ENCODE data around the gene FLNC.

FLNC gene

DNA sequence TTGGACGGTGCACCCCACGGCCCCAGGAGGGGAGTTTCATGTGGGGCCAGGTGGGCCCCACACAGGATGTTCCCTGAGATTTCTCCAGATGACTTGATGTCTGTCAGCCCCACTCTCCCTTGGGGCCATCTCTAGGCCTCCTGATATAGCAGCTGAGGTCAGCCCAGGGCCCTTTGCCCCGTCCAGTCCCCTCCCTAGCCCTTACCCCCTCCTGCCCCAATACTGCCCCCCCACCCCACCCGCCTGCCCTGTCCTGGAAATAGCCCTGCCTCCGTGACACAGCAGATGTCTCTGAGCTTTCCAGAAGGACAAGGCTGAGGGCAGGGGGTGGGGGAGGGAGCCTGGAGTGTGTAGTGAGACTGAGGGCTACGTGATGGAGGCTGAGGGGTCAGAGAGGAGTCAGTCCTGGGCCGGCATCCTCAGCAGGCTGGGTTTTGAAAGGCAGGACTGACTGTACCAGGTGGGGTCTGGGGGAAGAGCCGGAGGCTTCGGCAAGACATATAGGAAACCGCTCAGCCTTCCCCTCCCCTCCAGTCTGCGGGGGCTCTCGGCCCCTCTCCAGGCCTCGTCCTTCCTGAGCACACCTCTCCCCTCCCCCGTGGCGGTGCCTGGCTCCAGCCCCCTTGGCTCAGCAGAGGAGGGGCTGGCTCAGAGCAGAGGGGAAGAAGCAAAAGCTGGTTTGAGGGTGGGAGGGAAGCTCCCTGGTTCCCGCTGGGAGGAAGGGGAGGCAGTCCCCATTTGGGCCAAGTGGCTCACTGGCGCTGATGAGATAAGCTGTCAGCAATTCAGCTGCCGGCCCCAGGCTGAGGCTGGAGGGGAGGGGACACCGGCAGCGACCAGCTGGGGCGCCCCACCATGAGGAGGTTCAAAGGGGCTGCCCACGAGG lies 2.0 kb downstream of the FLNC start:
- peak; percentile 8 to 20 for DNase-seq

DNA sequence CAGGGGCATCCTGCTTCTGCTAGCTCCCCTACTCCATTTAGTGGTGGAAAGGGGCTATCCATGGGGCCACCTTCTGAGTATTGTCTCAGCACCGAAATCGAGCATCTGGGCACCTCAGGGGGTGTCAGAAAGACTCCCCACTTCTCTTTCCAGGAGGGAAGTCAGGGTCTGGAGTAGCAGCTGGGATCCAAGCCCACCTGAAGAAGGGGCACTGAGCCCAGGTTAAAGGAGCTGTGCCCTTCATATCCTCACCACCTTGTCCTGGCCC lies 2.6 kb downstream of the FLNC start:
- no peak for DNase-seq

DNA sequence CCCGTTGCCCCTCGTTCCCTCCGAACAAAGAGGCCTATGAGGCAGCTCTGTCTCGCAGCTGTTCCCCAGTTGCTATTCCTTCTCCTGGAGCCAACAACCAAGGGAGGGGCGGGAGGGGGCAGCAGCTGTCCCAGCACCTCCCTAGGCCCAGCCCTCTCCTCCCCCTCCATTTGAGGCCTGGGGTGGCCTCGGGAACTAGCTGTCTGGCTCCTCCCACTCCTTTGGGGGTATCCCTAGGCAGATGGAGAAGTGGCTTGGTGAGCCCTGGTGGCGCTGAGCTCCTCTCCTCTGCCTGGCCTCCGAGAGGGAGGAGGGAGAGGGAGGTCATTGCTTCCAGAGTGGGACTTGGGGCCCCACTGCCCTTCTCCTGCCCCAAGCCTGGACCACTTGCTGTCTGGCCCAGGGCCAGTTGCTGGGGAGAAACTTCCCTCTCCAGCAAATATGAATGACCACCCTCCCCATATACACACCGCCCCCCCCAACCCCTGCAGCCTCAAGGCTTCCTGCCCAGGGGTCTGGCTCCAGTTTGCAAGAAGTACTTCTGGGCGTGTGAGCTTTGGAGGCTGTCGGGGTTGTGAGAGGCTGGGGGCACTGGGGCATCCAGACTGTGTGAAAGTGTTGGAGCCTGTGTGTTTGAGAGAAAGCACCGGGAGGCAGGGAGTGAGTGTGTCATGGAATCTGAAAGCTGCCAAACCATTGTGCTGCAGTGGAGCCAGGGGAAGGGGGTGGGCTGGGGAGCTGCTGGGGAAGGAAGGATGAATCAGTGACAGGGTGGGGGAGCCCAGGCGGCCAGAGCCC lies 3.1 kb downstream of the FLNC start:
- DNase-seq: peak; percentile 14 to 55

DNA sequence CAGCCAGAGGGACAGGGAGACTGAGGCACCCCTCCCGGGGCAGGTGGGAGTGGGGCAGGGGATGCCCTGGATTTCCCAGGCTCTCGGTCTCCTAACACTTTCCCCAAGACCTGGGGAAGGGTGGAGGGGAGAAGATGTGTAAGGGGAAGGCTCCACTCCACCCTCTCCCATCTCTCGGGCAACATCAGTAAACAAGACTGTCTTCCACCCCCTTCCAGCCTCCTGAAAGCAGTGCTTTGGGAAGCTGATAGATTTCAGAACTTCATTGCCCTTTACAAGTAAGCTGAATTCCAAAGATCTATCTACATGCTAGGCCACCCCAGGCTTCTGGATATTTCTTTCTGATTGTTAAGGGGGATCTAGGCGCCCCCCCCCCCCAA lies 3.7 kb downstream of the FLNC start:
- DNase-seq: no peak

DNA sequence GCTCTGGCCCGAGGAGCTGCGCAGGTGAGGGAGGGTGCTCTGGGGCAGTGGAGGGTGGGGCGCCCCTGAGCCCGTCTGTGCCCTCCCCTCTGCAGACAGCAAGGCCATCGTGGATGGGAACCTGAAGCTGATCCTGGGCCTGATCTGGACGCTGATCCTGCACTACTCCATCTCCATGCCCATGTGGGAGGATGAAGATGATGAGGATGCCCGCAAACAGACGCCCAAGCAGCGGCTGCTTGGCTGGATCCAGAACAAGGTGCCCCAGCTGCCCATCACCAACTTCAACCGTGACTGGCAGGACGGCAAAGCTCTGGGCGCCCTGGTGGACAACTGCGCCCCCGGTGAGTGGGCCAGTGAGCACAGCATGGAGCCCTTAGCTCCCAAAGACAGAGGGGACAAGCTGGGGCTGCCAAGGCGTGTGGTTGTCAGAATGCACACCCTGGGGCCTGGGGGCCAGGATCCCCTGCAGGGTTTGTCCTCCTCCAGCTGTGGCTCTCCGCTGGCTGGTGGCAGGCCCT lies 5.1 kb downstream of the FLNC start:
- no peak for DNase-seq

DNA sequence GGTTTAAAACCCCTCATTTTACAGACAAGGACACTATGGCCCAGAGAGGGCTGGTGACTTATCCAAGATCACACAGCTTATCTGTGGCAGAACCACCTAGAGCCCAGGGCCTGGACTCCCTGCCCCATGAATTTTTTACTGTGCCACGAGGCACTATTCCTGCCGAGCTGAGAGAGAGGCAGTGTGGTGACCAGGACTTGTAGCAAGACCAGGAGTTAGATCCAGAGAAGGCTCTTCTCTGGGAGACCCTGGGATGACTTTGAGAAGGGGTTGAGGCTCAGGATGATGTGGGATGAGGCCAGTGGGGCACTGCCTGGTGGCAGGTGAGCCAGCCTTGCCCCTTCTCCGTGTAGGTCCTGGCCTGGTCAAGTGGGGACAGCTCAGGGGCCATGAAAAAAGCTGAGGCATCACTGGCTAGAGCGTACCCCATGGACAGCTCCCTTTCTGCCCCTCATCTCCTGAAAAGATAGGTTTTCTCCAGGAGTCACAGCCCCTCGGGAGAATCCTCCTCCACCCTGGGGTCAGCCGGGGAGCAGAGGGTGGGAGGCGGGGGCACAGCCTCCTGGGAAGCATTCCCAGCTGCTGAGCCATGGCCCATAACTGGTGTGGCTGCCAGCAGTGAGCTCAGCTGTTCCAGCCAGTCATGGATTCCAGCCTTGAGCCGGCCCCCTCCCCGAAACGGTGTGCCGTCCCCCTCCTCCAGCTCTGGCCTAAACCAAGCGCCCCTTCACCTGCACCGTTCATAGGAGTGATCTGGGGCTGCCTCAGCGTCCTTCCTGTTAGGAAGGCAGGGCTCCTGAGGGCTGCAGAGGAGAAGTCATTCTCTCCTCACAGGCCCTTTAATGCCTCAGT lies 5.8 kb downstream of the FLNC start:
- DNase-seq: no peak

DNA sequence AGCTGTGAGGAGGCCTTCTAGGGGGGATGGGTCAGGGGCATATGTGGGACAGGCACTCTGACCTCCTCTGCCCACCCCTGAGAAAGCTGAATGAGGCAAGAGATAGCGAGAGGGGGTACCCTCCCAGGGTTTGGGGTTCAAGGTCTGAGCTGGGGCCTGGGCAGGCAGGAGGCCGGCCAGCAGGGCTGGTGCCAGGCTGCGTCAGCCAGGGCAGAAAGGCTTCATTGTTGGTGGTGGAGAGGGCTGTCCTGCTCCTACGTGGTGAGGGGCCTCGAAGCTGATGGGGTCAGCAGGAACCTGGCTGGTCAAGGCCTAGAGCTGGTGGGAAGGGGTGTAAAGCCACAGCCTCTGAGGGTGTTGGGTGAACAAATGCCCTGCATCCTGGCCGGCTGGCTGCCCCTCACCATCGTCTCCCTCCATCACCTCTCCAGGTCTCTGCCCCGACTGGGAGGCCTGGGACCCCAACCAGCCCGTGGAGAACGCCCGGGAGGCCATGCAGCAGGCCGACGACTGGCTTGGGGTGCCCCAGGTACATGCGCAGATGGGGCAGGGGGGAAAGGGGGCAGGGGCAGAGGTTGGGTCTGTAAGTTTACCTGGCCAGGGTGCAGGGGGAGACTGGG lies 6.6 kb downstream of the FLNC start:
- no peak for DNase-seq

DNA sequence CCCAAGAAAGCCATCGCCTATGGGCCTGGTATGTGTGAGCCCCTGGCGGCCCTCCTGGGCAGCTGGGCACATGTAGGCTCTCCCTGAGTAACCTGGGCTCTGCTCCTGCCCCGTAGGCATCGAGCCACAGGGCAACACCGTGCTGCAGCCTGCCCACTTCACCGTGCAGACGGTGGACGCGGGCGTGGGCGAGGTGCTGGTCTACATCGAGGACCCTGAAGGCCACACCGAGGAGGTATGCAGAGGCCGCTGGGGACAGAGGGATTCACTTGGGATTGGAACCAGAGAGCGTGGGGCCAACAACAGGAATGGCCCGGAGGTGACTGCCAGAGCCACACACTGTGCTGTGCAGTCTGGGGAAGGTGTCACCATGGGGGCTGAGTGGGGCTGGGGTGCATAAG lies 7.3 kb downstream of the FLNC start:
- no peak for DNase-seq

DNA sequence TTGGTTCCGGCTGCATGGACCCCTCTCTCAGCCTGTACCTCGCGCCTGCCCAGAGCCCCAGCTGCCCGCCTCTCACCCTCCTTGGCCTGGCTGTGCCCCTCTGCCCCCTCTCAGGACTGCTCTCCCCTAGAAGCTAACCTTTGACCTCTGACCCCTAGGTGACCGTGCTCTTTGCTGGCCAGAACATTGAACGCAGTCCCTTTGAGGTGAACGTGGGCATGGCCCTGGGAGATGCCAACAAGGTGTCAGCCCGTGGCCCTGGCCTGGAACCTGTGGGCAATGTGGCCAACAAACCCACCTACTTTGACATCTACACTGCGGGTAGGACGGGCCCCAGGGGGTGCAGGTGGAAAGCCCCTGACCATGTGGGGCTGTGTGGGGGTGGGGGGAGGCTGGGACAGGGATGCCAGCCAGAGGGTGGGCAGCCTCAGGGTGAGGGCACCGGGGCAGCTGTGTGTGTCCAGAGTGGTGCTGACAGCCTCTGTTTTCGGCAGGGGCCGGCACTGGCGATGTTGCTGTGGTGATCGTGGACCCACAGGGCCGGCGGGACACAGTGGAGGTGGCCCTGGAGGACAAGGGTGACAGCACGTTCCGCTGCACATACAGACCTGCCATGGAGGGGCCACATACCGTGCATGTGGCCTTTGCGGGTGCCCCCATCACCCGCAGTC lies 8.0 kb downstream of the FLNC start:
- DNase-seq: no peak

DNA sequence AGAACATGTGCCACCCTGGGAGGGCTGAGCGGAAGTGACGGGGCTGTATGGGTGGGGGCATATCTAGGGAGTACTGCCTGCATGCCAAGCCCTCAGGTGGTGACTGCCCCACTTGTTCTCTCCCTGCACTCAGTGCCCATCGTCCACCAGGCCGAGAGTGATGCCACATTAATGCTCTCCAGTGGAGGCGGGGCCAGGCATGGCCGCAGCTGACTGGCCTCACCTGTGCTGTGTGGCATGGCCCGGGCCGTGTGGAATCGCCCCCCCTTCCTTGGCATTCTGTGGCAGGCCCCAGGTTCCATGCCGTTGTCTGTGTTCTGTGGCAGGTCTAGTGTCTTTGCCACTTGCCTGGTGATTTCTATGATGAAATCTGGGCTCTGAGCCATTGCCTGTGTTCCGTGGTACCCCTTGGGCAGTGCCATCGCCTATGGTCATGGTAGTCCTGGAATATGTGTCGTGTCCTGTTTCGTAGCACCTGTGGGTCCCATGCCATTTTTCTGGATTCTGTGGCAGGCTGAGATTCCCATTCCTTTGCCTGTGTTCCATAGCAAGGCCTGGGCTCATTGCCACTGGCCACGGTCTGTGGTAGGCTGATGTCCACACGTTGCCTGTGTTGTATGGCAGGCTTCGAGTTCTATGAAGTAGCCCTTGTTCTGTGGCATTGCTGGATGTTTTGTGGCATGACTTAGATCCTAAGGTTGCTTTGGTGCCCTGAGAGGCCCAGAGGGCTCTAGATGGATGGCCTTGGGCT lies 8.9 kb downstream of the FLNC start:
- no peak for DNase-seq

DNA sequence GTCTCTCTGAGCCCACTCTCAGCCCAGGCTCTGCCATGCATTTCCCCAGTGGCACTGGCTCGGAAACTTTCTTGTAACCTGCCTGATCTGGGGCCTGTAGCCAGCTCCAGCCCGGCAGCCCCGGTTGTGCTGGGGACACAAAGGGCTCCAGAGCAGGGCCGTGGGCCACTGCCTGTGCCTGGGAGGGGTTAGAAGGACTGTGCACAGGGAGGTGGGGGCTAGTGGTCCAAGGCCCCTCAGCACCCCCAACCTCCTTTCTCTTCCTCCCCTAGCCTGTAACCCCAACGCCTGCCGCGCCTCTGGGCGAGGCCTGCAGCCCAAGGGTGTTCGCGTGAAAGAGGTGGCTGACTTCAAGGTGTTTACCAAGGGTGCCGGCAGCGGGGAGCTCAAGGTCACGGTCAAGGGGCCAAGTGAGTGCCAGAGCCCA lies 9.6 kb downstream of the FLNC start:
- no peak for DNase-seq

DNA sequence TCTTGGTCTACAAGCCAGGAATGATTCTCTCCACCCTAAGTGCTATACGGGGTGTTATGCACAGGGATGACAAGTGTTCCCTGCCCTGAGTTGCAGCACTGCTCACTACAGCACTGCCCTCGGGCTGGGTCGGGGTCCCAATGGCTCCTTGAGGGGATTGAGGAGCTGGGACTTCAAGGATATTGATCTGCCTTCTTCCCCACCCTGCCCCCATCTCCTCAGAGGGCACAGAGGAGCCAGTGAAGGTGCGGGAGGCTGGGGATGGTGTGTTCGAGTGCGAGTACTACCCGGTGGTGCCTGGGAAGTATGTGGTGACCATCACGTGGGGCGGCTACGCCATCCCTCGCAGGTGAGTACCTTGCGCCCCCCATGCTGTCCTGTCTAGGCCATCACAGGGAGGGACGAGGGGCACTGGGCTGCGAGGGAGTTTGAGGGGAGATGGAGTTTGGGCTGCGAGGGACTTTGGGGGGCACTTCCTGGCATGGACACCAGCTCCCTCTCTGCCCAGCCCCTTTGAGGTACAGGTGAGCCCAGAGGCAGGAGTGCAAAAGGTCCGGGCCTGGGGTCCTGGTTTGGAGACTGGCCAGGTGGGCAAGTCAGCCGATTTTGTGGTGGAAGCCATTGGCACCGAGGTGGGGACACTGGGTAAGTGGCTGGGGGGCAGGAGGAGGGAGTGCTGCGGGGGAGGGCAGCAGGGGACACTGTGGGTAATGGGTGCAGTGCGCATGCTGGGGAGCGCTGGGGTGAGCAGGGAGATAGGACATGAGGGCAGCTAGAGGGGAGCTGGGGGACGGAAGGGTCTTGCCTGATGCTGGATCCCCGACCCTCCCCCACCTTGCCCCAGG lies 10.3 kb downstream of the FLNC start:
- DNase-seq: no peak

DNA sequence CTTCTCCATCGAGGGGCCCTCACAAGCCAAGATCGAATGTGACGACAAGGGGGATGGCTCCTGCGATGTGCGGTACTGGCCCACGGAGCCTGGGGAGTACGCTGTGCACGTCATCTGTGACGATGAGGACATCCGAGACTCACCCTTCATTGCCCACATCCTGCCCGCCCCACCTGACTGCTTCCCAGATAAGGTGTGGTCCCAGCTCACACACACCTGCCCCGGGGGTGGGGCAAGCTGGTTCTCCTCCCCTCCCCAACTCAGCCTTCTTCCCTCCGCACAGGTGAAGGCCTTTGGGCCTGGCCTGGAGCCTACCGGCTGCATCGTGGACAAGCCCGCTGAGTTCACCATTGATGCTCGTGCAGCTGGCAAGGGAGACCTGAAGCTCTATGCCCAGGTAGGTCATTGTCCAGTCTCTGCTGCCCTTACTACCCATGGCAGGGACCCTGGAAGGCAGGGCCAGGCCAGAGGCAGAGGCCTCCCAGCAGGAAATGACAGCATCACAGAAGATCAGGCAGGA lies 11.0 kb downstream of the FLNC start:
- DNase-seq: no peak

DNA sequence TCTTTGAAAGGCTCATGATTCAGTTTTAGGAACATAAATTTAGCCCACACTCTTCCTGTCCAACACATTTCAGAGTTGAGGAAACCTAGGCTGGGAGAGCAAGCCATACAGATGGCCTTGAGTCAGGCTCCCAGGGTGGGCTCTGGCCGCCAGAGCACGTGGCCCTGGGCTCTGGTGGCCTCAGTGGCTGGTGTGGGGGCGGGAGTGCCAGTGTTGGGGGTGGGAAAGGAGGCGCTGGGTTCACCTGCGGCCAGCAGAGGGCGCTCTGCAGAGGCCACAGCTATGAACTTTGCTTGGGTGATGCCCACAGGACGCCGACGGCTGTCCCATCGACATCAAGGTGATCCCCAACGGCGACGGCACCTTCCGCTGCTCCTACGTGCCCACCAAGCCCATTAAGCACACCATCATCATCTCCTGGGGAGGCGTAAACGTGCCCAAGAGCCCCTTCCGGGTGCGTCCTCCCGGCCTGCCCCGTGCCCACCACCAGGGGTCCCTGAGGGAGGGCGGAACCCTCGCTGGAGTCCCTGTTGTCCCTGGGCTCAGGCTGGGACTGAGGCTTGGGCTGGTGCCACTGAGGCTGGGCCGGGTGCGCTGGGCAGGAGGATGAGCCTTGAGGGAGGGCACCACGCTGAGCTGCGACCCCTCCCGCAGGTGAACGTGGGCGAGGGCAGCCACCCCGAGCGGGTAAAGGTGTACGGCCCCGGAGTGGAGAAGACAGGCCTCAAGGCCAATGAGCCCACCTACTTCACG lies 11.9 kb downstream of the FLNC start:
- DNase-seq: no peak

DNA sequence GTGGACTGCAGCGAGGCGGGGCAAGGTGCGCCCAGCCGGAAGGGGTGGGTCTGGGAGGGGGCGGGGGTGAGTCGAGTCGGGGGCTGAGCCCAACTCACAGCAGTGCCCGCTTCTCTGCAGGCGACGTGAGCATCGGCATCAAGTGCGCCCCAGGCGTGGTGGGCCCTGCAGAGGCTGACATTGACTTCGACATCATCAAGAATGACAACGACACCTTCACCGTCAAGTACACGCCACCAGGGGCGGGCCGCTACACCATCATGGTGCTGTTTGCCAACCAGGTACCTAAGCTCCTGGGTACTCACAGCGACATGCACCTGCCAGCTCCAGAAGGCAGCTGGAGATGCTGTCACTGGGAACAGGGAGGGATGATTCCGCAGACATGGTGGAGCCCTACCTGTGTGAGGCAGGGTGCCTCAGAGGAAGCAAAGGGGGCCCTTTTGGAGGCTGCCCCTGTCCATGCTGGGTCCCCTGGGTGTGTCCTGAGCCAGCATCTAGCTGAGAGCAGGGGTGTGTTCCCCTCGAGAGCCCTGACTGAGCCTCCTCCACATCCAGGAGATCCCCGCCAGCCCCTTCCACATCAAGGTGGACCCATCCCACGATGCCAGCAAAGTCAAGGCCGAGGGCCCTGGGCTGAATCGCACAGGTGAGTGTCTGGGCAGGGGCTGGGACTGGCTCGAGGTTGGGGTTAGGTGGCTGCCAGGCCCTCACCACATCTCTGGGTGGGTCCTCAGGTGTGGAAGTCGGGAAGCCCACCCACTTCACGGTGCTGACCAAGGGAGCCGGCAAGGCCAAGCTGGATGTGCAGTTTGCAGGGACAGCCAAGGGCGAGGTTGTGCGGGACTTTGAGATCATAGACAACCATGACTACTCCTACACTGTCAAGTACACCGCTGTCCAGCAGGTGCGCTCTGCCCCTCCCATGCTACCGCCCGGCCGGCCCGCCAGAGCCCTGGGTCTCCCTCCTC lies 12.8 kb downstream of the FLNC start:
- peak in 1 of 2 experiments; percentile 12 for DNase-seq

DNA sequence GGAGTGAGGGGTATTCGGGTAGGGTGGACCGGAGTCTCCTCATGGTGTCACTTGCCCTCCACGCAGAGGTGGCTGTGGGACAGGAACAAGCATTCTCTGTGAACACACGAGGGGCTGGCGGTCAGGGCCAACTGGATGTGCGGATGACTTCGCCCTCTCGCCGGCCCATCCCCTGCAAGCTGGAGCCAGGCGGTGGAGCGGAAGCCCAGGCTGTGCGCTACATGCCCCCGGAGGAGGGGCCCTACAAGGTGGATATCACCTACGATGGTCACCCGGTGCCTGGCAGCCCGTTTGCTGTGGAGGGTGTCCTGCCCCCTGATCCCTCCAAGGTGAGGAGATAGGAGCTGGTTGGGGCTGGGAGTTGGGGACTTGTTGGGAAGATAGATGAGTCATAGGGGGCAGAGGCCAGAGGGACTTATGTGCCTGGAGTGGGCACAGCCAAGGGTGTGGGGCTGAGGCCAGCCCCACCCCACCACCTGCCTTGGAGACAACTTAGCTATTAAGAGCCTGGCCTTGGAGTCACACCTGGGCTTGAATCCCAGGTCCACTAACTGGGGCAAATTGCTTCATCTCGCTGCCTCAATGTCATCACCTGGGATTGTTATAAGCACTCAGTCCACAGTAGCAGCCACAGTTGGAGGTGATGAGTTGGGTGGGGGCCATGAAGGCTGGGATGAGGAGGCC lies 13.9 kb downstream of the FLNC start:
- no peak for DNase-seq

DNA sequence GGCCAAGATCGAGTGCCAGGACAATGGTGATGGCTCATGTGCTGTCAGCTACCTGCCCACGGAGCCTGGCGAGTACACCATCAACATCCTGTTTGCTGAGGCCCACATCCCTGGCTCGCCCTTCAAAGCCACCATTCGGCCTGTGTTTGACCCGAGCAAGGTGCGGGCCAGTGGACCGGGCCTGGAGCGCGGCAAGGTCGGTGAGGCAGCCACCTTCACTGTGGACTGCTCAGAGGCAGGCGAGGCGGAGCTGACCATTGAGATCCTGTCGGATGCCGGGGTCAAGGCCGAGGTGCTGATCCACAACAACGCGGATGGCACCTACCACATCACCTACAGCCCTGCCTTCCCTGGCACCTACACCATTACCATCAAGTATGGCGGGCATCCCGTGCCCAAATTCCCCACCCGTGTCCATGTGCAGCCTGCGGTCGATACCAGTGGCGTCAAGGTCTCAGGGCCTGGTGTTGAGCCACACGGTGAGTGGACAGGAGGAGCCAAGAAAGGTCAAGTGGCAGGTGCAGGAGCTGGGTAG lies 14.6 kb downstream of the FLNC start:
- no peak for DNase-seq

Data from NCI-H2081 (cell line).